ENCODE data around the gene ADAM19.
A peak's percentile ranks its signal among the peaks of the same experiment; 100 is the strongest.

ADAM19 gene

DNA sequence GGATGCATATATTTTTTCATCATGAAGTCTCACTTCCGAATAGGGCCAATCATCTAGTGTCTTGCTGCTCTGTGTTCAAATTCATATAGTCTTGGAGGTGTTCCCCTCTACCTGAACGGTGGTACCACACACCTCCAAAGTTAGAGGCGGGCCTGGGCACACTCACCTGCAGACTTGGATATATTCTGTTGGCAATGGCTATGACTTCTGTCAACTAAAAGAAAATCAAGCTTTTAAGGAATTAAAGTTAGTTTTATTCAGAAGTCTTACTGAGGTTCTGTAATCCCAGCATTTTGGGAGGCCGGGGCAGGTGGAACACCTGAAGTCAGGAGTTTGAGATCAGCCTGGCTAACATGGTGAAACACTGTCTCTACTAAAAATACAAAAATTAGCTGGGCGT, 118.2 kb downstream of the ADAM19 start:
- TF ChIP-seq, protein P1, sequence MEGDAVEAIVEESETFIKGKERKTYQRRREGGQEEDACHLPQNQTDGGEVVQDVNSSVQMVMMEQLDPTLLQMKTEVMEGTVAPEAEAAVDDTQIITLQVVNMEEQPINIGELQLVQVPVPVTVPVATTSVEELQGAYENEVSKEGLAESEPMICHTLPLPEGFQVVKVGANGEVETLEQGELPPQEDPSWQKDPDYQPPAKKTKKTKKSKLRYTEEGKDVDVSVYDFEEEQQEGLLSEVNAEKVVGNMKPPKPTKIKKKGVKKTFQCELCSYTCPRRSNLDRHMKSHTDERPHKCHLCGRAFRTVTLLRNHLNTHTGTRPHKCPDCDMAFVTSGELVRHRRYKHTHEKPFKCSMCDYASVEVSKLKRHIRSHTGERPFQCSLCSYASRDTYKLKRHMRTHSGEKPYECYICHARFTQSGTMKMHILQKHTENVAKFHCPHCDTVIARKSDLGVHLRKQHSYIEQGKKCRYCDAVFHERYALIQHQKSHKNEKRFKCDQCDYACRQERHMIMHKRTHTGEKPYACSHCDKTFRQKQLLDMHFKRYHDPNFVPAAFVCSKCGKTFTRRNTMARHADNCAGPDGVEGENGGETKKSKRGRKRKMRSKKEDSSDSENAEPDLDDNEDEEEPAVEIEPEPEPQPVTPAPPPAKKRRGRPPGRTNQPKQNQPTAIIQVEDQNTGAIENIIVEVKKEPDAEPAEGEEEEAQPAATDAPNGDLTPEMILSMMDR (conservative IDR thresholded peaks at IDR 0.05; ENCODE audit: low read length) = no peak
- DNase-seq (ENCODE audit: low read depth) = no peak

GRCh38 chr5:157456301-157456700, 119.3 kb downstream of the ADAM19 start:
- TF ChIP-seq, protein P1 (conservative IDR thresholded peaks at IDR 0.05; ENCODE audit: low read length) = no peak
- no peak overlapping the region for H3K4me3 ChIP-seq (ENCODE audit: low read length)
- DNase-seq (ENCODE audit: low read depth) = no peak

More for the DNA sequence above, 118.2 kb downstream of the ADAM19 start:
- no peak overlapping the region for H3K4me3 ChIP-seq (ENCODE audit: low read length)

GRCh38 chr5:157455057-157455456, 120.5 kb downstream of the ADAM19 start:
- H3K4me3 ChIP-seq (ENCODE audit: low read length) = no peak overlapping the region
- no peak for DNase-seq (ENCODE audit: low read depth)
- TF ChIP-seq, protein P1 (conservative IDR thresholded peaks at IDR 0.05; ENCODE audit: low read length) = no peak

- no peak overlapping the region for H3K4me3 ChIP-seq (ENCODE audit: low read length)
- TF ChIP-seq, protein P1 (conservative IDR thresholded peaks at IDR 0.05; ENCODE audit: low read length) = no peak
- DNase-seq (ENCODE audit: low read depth) = no peak
Observed at GRCh38 chr5:157454273-157454672, 121.3 kb downstream of the ADAM19 start.

DNA sequence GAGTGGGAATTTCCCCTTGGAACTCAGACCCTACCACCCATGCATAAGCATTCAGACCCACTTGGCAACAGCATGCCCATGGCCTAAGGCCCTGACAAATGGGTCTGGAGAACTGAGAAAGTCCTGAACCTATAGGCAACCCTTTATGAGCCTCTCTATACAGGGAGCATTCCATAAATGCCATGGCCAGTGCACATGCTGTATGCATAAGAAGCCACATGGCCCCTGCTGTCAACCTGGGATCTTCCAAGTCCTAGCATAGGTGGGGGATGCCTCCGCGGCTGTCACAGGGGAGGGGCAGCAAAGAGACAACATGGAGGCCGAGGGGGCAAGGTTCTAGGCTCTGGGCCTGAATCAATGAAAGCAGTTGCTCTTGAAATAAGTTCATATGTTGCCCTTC, 123.8 kb downstream of the ADAM19 start:
- no peak for DNase-seq (ENCODE audit: low read depth)
- TF ChIP-seq, protein P1 (conservative IDR thresholded peaks at IDR 0.05; ENCODE audit: low read length) = no peak
- no peak overlapping the region for H3K4me3 ChIP-seq (ENCODE audit: low read length)

GRCh38 chr5:157450024-157450423, 125.6 kb downstream of the ADAM19 start:
- TF ChIP-seq, protein P1 (conservative IDR thresholded peaks at IDR 0.05; ENCODE audit: low read length) = no peak
- no peak for DNase-seq (ENCODE audit: low read depth)
- no peak overlapping the region for H3K4me3 ChIP-seq (ENCODE audit: low read length)

- H3K4me3 ChIP-seq (ENCODE audit: low read length) = no peak overlapping the region
- TF ChIP-seq, protein P1 (conservative IDR thresholded peaks at IDR 0.05; ENCODE audit: low read length) = no peak
- DNase-seq (ENCODE audit: low read depth) = peak; percentile 37
Observed at GRCh38 chr5:157449011-157449723, 126.4 kb downstream of the ADAM19 start.
